Measurements from ENCODE around the gene TNFAIP8L3.

The TNFAIP8L3 gene

DNA sequence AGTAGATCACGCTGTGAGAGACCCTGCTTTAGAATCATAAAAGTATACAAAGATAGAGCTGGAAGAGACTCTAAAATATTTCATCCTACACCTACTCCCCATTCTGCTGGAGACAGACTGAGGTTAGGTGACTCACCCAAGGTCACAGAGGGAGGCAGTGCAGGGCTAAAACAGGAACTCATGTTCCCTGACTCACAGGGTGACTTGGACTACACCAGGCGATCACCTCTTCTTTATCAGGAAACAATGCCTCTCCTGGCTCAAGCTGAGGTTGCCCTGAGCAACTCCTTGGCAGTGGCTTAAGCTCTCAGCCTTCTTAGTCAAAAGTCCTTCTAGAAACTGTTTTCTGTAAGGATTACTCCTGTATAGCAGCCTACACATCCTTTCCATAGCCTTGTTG lies 26.4 kb upstream of the TNFAIP8L3 start:
- no peaks in the 10 kb centered on the region for H3K36me3 ChIP-seq (ENCODE audit: insufficient read depth, low read length)
- no peaks in the 10 kb centered on the region for H3K4me1 ChIP-seq (ENCODE audit: insufficient read depth, low read length)
- no peaks in the 10 kb centered on the region for H3K79me2 ChIP-seq (ENCODE audit: insufficient read depth, low read length)
- no peak overlapping the region for H2AFZ ChIP-seq (ENCODE audit: low read depth, low read length)
- H3K4me3 ChIP-seq (ENCODE audit: low read depth in 1 of 2, low read length in 2 of 2) = no peak overlapping the region
- H3K27me3 ChIP-seq (ENCODE audit: insufficient read depth, low read length, poor library complexity) = peaks cover 6% of the 10 kb centered on the region
- no peak overlapping the region for H3K4me2 ChIP-seq (ENCODE audit: insufficient read depth, low read length)
- DNase-seq = no peak
- no peak overlapping the region for H3K9ac ChIP-seq (ENCODE audit: low read depth, low read length)
- TF ChIP-seq EZH2 (IDR thresholded peaks at IDR 0.05; ENCODE audit: borderline replicate concordance, low read depth, low read length, severe bottlenecking) = no peak
- TF ChIP-seq, protein P1, sequence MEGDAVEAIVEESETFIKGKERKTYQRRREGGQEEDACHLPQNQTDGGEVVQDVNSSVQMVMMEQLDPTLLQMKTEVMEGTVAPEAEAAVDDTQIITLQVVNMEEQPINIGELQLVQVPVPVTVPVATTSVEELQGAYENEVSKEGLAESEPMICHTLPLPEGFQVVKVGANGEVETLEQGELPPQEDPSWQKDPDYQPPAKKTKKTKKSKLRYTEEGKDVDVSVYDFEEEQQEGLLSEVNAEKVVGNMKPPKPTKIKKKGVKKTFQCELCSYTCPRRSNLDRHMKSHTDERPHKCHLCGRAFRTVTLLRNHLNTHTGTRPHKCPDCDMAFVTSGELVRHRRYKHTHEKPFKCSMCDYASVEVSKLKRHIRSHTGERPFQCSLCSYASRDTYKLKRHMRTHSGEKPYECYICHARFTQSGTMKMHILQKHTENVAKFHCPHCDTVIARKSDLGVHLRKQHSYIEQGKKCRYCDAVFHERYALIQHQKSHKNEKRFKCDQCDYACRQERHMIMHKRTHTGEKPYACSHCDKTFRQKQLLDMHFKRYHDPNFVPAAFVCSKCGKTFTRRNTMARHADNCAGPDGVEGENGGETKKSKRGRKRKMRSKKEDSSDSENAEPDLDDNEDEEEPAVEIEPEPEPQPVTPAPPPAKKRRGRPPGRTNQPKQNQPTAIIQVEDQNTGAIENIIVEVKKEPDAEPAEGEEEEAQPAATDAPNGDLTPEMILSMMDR (IDR thresholded peaks at IDR 0.05; ENCODE audit: borderline replicate concordance, extremely low read depth, low read length, poor library complexity, severe bottlenecking) = no peak
- ATAC-seq (ENCODE audit: insufficient read depth, low read depth) = no peak
- H4K20me1 ChIP-seq (ENCODE audit: insufficient read depth, low read length) = no peaks in the 10 kb centered on the region
- H3K9me3 ChIP-seq (ENCODE audit: insufficient read depth, low read length, severe bottlenecking) = no peaks in the 10 kb centered on the region
- no peak overlapping the region for H3K27ac ChIP-seq (ENCODE audit: low read length)

DNA sequence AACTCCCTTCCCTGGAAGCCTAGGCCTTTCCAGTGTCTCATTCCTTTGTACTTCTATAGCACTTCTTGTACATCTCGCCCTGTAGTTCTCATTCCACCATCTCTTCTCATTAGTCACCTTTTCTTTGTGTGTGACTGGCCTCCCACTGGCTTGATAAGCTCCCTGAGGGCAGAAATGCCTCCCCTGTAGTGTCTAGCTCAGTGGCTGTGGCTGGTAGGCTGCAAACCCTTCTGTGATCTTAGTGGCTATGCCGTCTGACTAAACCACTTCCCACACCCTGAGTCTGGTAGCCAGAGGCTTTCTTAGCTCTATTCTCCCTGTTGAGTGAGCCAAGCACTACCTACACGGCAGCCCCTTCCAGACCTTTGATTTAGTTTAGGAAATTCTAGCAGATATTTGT lies 24.4 kb upstream of the TNFAIP8L3 start:
- no peaks in the 10 kb centered on the region for H3K9me3 ChIP-seq (ENCODE audit: insufficient read depth, low read length, severe bottlenecking)
- no peak overlapping the region for H3K27ac ChIP-seq (ENCODE audit: low read length)
- H3K4me2 ChIP-seq (ENCODE audit: insufficient read depth, low read length) = no peak overlapping the region
- no peak overlapping the region for H3K9ac ChIP-seq (ENCODE audit: low read depth, low read length)
- ATAC-seq (ENCODE audit: insufficient read depth, low read depth) (no peak), DNase-seq (no peak)
- H2AFZ ChIP-seq (ENCODE audit: low read depth, low read length) = no peak overlapping the region
- H3K79me2 ChIP-seq (ENCODE audit: insufficient read depth, low read length) = no peaks in the 10 kb centered on the region
- no peaks in the 10 kb centered on the region for H3K4me1 ChIP-seq (ENCODE audit: insufficient read depth, low read length)
- H3K36me3 ChIP-seq (ENCODE audit: insufficient read depth, low read length) = no peaks in the 10 kb centered on the region
- TF ChIP-seq EZH2 (IDR thresholded peaks at IDR 0.05; ENCODE audit: borderline replicate concordance, low read depth, low read length, severe bottlenecking) = no peak
- TF ChIP-seq, protein P1 (IDR thresholded peaks at IDR 0.05; ENCODE audit: borderline replicate concordance, extremely low read depth, low read length, poor library complexity, severe bottlenecking) = no peak
- H3K4me3 ChIP-seq (ENCODE audit: low read depth in 1 of 2, low read length in 2 of 2) = no peak overlapping the region
- peaks cover 6% of the 10 kb centered on the region for H3K27me3 ChIP-seq (ENCODE audit: insufficient read depth, low read length, poor library complexity)
- no peaks in the 10 kb centered on the region for H4K20me1 ChIP-seq (ENCODE audit: insufficient read depth, low read length)

DNA sequence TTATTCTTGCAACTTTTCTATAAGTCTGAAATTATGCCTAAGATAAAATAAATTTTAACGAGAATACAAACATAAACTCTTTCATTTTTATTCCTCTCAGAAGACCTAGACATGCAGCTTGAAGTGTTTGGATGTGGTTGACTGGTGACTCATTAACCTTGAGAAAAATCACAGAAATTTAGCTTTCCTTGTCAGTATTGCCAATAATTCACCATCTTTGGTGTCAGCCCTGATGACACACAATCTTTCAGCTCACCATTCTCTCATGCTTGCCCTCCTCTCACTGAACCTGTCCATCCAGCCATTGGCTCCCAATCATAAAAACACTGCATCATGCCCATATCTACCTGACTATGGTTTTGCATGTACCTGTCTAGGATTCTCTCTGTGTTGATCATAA lies 22.6 kb upstream of the TNFAIP8L3 start:
- ATAC-seq (ENCODE audit: insufficient read depth, low read depth) = no peak

More for the DNA sequence above, 22.6 kb upstream of the TNFAIP8L3 start:
- DNase-seq = no peak
- TF ChIP-seq EZH2 (IDR thresholded peaks at IDR 0.05; ENCODE audit: borderline replicate concordance, low read depth, low read length, severe bottlenecking) = no peak
- TF ChIP-seq, protein P1 (IDR thresholded peaks at IDR 0.05; ENCODE audit: borderline replicate concordance, extremely low read depth, low read length, poor library complexity, severe bottlenecking) = no peak
- no peaks in the 10 kb centered on the region for H3K79me2 ChIP-seq (ENCODE audit: insufficient read depth, low read length)
- no peak overlapping the region for H3K4me2 ChIP-seq (ENCODE audit: insufficient read depth, low read length)
- no peak overlapping the region for H3K27ac ChIP-seq (ENCODE audit: low read length)
- no peak overlapping the region for H2AFZ ChIP-seq (ENCODE audit: low read depth, low read length)
- H3K4me1 ChIP-seq (ENCODE audit: insufficient read depth, low read length) = no peaks in the 10 kb centered on the region
- peaks cover 6% of the 10 kb centered on the region for H3K27me3 ChIP-seq (ENCODE audit: insufficient read depth, low read length, poor library complexity)
- H4K20me1 ChIP-seq (ENCODE audit: insufficient read depth, low read length) = no peaks in the 10 kb centered on the region
- H3K36me3 ChIP-seq (ENCODE audit: insufficient read depth, low read length) = no peaks in the 10 kb centered on the region
- no peak overlapping the region for H3K9ac ChIP-seq (ENCODE audit: low read depth, low read length)
- no peak overlapping the region for H3K4me3 ChIP-seq (ENCODE audit: low read depth in 1 of 2, low read length in 2 of 2)
- no peaks in the 10 kb centered on the region for H3K9me3 ChIP-seq (ENCODE audit: insufficient read depth, low read length, severe bottlenecking)
